ENCODE results near the gene PADI2.
A peak's percentile ranks its signal among the peaks of the same experiment; 100 is the strongest.

The PADI2 gene

DNA sequence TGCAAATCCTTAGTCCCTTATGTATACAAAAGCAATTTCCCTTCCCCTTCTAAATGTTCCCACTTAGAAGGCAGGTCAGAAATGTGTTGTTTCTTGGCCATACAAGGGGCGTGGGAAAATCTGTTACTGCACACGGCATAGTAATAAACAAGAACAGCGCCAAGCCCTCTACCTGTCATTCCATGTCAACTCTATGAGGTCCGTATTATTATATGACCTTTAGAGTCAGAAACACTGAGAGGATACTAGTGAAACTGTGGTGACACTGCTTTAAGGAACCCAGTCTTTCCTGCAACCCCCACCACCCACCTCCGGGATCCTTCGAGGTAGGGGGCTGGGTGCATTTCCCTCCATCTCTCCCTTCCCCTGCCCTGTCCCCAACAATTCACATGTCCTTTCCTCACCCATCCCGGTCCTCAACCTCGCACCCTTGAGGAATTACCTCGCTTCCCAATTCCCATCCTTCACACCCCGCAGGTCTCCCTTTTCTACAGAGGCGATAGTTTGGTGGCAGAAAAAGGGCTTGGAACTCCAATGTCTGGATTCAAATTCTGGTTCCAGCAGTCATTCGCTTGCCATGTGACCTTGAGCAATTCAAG is 66.1 kb downstream of the PADI2 start:
- DNase-seq, result no peak

DNA sequence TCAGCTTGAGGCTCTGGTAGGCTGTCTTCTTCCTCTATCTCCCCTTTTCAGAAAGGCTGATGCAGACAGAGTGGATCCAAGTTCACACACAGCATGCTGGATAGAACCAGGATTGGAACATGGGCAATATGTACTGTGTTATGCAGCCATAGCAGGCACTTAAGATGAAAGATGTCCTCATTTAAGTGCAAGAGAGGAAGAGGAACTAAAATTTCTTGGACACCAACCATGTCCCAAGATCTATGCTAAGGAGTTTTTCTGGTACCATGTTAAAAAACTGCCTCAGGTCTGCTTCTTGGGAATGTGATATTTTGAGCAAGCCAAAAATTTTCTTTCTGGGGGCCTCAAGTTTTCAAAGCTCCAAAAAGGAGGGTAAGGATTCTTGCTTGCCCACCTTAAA is 66.6 kb downstream of the PADI2 start:
- no peak for DNase-seq

DNA sequence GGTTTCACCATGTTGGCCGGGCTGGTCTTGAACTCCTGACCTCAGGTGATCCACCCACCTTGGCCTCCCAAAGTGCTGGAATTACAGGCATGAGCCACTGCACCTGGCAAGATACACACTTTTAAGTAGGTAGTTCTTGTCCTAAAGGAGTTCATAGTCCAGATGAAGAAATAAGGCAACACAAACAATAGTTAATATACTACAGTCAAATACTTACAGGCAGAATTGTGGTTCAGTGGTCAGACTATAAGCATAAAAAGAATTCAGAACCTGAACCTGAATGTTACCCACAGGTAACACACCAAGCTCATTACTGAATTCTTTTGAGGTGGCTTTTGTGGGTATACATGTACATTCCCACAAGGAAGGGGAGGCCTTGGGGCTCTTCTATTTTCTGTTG is 67.2 kb downstream of the PADI2 start:
- DNase-seq, result no peak

DNA sequence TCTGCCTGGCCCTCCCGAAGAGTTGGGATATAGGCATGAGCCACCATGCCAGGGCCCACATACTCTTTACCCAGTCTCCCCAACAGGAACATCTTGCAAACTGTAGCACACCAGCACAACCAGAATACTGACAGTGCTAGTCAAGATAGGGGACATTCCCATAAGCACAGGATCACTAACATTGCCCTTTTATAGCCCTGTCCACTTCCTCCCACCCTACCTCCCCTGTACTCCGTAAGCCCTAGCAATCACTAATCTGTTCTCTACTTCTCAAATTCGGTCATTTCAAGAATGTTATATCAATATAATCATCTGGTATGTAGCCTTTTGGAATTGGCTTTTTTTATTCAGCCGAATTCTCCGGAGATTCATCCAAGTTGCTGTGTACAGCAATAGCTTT is 71.3 kb downstream of the PADI2 start:
- DNase-seq, result no peak

- DNase-seq, result no peak
Measured at GRCh38 chr1:17046334-17046657, 73.0 kb downstream of the PADI2 start.

- DNase-seq, result no peak
Measured at GRCh38 chr1:17045634-17046333, 73.5 kb downstream of the PADI2 start.

DNA sequence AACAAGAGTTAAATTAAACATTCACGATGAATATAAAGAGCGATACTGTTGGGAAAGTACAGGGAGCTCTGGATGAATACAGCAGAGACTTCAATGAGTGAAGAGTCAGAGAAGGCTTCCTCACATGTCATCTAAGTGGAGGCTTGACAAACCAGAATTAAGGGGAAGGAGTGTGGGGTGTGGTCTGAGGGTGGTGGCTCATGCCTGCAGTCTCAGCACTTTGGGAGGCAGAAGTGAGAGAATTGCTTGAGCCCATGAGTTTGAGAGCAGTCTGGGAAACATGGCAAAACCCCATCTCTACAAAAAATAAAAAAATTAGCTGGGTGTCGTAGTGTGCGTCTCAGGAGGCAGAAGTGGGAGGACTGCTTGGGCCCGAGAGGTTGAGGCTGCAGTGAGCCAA is 74.1 kb downstream of the PADI2 start:
- no peak for DNase-seq

GRCh38 chr1:17043676-17044075 is 75.6 kb downstream of the PADI2 start:
- no peak for DNase-seq

GRCh38 chr1:17040135-17040534 is 79.1 kb downstream of the PADI2 start:
- no peak for DNase-seq

DNA sequence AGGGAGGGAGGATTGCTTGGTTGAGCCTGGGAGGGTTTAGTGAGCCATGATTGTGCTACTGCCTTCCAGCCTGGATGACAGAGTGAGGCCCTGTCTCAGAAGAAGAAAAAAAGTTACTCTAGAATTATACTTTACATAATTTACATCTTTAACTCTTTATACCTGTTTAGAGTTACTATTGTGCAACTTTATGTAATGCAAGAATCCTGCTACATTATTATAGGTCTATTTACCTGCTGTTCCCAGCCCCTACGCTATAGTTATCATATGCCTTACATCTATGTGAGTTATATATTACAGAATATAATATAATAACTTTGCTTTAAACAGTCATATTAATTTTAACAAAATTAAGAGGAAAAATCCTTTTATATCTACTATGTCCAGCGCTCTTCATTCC is 79.7 kb downstream of the PADI2 start:
- DNase-seq, result no peak

- DNase-seq, result no peak
Measured at GRCh38 chr1:17033481-17033880, 85.8 kb downstream of the PADI2 start.

DNA sequence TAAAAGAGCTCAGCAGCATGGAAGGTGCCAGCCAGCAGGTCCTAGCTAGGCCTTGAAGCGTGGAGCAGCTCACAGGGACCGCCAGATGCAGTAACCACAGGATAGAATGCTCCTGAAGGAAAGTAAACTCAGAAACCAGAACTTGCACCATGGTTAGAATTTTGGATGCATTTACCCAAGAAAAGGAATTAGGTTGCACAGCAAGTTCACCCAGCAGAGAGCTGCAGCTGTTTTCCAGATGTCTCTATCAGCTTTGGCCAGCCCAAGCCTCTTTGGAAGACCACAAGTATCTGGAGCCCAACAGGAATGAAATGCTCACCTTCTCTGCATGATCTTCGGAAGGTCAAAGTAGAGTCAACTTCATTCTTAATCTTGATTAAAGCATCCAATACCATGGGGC is 86.5 kb downstream of the PADI2 start:
- no peak for DNase-seq

- no peak for DNase-seq
Measured at GRCh38 chr1:17031436-17031835, 87.8 kb downstream of the PADI2 start.

DNA sequence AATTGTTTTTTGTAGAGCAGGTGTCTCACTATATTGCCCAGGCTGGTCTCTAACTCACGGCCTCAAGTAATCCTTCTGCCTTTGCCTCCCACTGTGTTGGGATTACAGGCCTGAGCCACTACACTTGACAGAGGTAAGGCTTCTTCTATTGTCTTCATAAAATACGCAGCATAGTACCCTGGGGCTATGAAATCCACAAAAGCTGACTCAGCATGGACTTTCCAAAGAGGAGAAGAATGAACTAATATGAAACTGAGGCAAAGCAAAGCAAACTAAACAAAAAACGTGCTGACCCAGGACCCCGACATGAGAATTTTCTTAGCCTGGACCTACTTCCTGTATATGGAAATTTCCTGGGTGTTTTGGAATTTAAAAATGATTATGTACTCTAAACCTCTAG is 89.0 kb downstream of the PADI2 start:
- DNase-seq, result no peak

GRCh38 chr1:17028662-17029188 is 90.5 kb downstream of the PADI2 start:
- no peak for DNase-seq

GRCh38 chr1:17027900-17028299 is 91.4 kb downstream of the PADI2 start:
- no peak for DNase-seq

DNA sequence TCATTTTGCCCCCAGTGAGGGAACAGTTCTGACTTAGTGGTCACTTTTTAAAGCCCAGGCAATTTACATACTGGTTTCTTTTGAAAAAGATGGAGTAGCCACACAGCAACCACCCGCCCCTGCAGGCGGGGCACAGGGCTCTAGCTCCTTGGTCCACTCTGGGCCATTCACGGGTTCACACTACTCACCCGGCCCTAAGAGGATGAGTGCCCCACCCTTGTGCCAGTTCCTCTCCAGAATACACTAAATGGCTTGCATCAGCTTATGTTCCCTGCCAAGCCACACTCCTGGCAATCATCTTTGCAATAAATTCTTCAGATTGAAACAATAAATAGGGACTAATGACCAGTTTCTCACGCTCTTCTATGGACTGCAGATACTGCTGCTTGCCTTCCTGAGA is 91.8 kb downstream of the PADI2 start:
- no peak for DNase-seq

DNA sequence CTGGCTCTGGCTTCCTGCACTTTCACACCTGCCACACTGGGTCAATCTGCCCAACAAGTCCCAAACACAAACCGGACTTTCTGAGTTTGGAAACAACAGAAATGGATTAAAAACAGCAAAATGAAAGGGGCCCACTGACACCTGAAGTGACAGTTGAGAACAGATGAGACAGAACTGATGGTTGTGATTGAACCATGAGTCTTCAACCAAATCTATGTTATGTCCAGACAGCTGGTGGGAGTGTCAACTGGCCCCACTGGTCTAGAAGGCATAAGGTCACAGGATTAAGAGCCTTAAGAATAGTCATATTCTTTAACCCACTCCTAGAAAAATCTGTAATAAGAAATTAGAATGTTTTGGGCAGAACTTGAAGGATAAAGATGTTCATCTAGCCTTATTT is 94.5 kb downstream of the PADI2 start:
- no peak for DNase-seq

DNA sequence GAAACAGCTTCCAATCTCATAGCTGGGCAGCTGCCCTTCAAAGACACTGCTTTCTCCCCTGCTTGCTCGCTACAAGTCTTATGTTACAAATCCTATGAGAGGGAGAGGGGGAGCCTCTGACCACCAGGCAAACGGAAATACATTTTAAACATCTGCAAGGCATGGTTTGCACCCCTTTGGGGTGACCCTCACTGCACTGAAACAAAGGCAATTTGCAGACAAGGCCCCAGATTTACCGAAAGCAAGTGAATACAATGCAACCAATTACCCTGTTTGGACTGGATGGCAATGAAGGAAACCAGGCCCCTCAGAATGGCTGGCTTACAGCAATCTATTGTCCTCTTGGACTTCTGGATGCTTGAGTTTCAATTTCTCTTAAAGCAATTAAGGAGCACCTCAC is 95.7 kb downstream of the PADI2 start:
- DNase-seq, result no peak

DNA sequence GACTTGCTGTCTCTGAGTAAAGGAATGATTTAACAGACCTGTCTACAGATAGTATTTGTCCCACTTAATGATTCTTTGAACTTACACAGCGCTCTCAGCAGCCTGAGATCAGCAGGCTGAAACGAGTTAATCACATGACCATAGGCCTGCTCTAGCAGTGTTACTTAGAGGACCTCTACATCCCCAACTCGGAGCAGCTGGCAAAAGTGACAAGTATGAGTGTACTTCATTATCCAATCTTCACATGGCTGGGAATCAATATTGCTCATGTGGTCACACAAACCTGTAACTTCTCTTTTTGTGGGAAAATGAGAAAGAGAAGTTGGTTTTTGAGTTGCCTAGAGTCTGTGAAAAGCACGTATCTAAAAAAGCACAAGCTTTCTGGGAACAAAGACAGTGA is 96.1 kb downstream of the PADI2 start:
- peak; percentile 31 for DNase-seq

GRCh38 chr1:17021896-17022295 is 97.4 kb downstream of the PADI2 start:
- DNase-seq, result no peak

GRCh38 chr1:17020502-17020901 is 98.7 kb downstream of the PADI2 start:
- no peak for DNase-seq

DNA sequence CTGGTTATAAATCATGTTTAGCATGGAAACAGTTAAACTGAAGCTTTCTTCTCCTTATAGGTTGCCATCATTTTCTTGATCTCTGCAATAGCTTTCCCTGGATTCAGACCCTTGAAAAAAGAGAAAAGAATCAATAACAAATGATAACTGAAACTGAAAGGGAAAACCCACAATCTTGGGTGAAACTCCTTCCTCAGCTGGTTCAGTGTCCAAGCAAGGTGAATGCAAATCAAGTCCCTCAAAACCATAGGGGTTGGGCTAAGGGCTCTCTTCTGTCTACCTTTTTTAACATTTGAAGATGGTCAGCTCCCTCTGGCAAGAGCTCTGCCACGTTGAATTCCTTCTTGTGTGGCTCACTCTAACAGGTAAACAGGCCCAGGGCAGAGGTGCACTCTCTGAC is 100.4 kb downstream of the PADI2 start:
- no peak for DNase-seq

DNA sequence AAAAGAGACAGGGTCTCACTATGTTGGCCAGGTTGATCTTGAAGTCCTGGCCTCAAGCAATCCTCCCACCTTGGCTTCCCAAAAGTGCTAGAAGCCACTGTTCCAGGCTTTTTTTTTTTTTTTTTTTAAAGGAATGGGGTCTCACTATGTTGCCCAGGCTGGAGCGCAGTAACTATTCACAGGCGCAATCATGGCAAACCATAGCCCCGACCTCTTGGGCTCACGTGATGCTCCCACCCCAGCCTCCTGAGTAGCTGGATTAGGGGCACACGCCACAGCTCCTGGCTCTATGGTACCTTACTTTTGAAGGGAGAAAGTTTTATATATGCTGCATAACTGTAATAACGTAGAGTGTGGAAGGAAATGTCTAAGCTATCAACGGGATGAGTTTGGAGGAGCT is 101.8 kb downstream of the PADI2 start:
- DNase-seq, result no peak
